GM21717 (cell line): ENCODE measurements around the gene CDC45.
"Not testable (repeated sequence)": the region's sequence is repeated elsewhere in the genome, so short reads cannot be mapped to it uniquely, and the experiment has no call there.

Source experiments
- ATAC-seq: cut with Tn5 transposase; IDR thresholded peaks from one replicate; pipeline ENCODE4 v1.9.1; 2021; ENCODE audit warnings: mild to moderate bottlenecking, moderate library complexity; ENCODE audit not compliant: unreplicated experiment

The CDC45 gene

GRCh38 chr22:19525666-19526065 is 45.9 kb downstream of the CDC45 start:
- ATAC-seq: no peak

- ATAC-seq: no peak
Measured at GRCh38 chr22:19526076-19526701, 46.5 kb downstream of the CDC45 start.

GRCh38 chr22:19526702-19527111 is 47.0 kb downstream of the CDC45 start:
- ATAC-seq: no peak

- ATAC-seq: no peak
Measured at GRCh38 chr22:19527321-19527721, 47.6 kb downstream of the CDC45 start.

GRCh38 chr22:19527861-19528417 is 48.2 kb downstream of the CDC45 start:
- ATAC-seq: no peak

- ATAC-seq: no peak
Measured at GRCh38 chr22:19529811-19530210, 50.1 kb downstream of the CDC45 start.

GRCh38 chr22:19530751-19531150 is 51.0 kb downstream of the CDC45 start:
- ATAC-seq: no peak

GRCh38 chr22:19531327-19531726 is 51.6 kb downstream of the CDC45 start:
- ATAC-seq: not testable (repeated sequence)

- no peak for ATAC-seq
Measured at GRCh38 chr22:19533049-19533626, 53.4 kb downstream of the CDC45 start.

- ATAC-seq: no peak
Measured at GRCh38 chr22:19533857-19534256, 54.1 kb downstream of the CDC45 start.

GRCh38 chr22:19535001-19535400 is 55.3 kb downstream of the CDC45 start:
- ATAC-seq: no peak

- ATAC-seq: no peak
Measured at GRCh38 chr22:19536564-19536963, 56.8 kb downstream of the CDC45 start.

GRCh38 chr22:19537941-19538488 is 58.3 kb downstream of the CDC45 start:
- no peak for ATAC-seq

- ATAC-seq: no peak
Measured at GRCh38 chr22:19540394-19540793, 60.7 kb downstream of the CDC45 start.

GRCh38 chr22:19543970-19544708 is 64.4 kb downstream of the CDC45 start:
- ATAC-seq: no peak

- no peak for ATAC-seq
Measured at GRCh38 chr22:19545935-19546207, 66.2 kb downstream of the CDC45 start.

GRCh38 chr22:19546680-19547079 is 67.0 kb downstream of the CDC45 start:
- ATAC-seq: no peak

GRCh38 chr22:19547620-19548019 is 67.9 kb downstream of the CDC45 start:
- ATAC-seq: no peak

- ATAC-seq: not testable (repeated sequence)
Measured at GRCh38 chr22:19548427-19548826, 68.7 kb downstream of the CDC45 start.

- no peak for ATAC-seq
Measured at GRCh38 chr22:19548964-19549363, 69.2 kb downstream of the CDC45 start.

- no peak for ATAC-seq
Measured at GRCh38 chr22:19549428-19549827, 69.7 kb downstream of the CDC45 start.

- ATAC-seq: no peak
Measured at GRCh38 chr22:19550382-19550781, 70.7 kb downstream of the CDC45 start.
